SHP77 treated with DMSO at 0.1 percent for 48 hours (cell line): ENCODE data around the gene COL6A3.

Source experiments
- DNase-seq: peaks from one replicate; lab custom pipeline; 2025; lab: John Stamatoyannopoulos, UW

COL6A3 gene

DNA sequence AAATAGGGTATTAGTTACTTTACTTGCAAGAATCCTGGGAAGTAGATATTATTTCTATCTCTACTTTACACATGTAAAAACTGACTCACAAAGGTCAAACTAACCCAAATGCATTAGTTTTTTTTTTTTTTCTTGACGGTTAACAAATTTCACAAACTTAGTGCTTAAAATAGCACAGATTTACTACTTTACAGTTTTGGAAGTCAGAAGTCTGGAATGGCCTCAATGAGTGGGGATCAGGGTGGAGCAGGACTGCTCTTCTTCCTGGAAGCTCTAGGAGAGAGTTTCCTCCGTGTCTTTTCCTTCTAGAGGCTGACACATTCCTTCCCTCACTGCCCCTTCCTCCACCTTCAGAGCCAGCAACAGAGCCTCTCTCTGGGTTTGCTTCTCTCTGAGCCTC lies 117.2 kb downstream of the COL6A3 start:
- no peak for DNase-seq

DNA sequence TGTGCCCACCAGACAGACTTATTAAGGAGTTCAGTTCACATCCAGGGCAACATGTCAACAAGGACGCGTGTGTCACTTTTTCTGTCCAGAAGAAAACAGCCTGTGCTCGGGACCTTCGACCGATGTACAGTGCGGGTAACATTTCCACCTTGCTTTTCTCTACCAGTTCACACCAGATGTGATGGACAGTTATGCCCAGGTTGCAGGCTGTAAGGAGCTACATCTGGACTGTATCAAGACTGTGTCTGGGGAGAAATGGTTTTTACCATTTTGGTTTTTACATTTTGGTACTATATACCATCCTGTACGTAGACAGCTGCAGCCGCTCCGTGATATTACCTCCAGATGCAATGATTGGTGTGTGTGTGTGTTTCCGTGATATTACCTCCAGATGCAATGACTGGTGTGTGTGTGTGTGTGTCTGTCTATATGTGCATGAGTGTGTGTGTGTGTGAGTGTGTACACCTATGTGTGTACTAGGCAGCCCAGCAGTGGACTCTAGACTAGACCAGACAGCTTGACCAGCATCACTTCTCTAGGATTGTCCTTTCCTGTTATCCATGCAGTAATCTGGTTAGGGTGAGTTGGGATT lies 118.0 kb downstream of the COL6A3 start:
- no peak for DNase-seq

DNA sequence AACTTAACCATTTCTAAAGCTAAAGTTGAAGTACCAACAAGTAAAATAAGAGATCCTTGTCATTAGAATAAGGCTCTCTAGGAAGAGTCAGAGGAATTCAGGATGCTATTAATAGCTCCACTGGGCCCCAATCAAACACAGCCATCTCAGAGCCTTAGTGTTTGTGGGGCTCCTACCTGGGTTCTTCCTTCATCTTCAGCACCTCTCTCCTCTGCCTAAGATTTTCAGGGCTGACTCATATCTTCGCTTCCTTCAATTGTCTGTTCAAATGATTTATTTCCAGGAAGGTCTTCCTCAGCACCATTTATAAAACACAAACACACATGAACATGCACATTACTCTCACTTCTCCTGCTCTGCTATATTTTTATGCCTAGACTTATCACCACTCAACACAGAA lies 119.5 kb downstream of the COL6A3 start:
- no peak for DNase-seq

DNA sequence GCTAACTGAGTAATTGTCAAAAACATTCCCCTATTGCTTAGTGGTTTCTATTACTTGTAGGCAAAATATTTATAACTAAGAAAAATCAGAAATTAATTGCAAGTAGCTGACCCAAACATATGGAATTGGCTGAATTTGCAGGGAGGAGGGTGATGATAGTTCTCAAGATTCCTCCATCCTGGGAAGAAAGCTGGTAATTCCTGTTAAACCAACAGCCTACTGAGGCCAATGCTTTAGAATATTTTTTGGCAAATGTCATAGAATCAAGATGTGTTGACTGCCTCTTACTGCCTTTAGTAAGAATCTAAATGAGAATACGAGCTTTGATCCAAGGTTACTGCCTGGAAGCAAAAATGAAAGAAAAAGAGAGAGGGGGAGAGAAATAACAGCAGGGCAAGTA lies 120.0 kb downstream of the COL6A3 start:
- DNase-seq, result no peak

DNA sequence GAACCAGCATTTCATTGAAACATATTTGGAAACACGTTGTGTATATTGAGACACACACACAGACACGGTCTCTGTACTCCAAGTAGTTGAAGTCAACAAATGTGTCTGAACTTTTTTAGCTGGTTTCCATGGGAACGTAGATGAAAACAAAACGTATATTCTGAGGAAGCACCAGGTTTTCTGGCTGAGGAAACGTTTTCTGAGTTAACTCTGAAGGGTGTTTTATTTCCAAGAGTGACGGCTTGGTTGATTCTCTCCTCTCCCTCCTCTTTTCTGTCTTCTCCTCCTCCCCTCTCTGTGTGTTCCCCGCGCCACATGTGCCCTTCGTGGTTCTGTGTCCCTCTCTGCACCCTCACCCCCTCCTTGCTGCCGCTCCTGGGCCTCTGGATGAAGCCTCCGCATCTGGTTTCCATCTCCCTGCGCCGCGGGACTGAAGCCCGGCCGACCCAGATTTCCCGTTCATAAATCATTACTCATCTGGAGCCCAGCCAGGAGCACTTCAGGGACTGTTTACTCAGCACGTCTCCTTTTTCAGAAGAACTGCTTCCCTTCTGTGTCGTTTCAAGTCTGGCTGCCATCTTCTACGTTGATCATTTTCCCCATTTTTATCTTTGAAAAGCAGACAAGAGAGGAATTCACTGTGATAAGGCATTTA lies 122.7 kb downstream of the COL6A3 start:
- DNase-seq, result peak; percentile 80

DNA sequence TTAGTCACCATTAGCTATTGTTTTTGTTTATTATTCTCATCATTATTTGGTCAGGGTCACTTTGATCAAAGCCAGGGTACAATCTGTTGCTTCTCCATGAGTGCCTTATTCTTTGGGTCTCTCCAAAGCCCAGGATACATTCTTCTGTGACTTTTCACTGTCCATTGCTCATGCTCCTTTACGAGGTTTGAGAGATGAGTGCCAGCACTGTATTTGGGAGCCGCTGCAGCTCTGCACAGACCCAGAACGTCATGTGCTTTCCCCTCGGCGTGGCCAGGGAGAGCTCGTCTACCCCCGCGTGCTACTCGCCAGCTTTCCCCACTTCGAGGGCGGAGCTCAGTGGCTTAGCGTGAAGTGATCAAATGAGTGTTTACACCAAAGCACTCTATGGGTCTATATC lies 123.7 kb downstream of the COL6A3 start:
- DNase-seq, result no peak

DNA sequence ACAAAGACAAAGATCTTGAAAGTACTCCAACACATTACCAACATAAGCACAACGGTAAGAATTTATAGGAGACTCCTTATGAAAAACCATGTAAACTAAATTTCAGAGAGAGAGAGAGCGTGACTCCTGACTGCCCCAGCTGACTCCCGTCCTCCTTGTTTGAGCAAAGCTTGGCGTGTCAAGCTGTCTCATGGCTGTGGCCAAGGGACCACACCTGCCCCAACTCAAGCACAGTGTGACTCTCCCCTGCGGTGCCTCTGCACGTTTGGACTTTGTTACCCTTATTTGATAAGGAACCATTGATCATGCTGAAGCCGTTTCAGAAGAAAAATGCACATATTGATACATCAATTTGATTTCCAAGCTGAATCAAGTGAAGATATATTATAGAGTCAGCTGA lies 124.8 kb downstream of the COL6A3 start:
- no peak for DNase-seq

DNA sequence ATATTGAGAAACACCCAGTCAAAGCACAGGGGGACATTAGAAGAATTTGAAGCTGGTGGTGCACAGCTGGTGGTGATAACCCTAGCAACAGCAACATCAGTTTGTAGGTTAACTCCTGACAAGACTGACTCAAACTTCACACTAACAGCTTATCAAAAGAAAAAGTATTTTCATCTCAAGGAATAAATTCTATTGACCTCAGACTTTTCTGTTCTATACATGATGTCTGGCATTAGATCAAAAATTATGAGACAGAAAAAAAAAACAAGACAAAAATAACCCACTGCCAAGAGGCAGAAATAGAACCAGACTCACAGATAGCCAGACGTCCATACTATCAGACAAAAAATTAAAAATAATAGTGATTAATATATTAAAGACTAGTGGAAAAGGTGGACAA lies 126.1 kb downstream of the COL6A3 start:
- no peak for DNase-seq

DNA sequence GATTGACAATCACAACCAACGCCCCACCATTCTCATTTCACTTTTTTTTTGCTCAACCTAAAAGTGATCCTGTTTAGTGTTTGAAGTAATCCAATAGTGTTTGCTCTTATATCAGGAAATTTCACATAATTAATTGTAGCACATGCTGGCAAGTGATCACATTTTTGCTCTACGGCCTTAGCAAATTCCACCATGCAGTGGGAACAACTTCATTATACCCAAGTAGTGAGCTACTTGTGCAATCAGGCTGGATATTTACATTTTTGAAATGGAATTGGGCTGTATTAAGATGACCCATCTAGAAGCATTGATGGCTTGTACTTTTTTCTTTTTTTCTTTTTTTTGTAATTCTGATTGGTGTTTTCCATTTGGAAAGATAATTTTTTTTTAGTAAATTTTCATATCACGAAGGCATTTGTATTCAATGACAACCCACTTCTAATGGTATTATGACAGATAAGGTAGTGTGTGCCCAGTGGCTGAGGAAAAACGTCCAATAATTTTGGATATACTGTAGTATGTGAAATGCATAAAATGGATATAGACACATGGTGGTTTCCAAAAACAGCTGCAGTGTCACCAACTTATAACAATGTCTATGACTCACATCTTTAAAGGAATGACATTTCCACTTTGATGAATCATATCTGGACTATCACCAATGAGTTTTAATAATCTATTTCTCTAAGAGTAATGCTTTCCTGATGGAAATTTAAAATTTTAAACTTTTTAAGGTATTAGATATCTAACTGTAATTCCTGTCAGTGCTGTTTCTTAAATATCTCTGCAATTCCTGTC lies 130.6 kb downstream of the COL6A3 start:
- no peak for DNase-seq

DNA sequence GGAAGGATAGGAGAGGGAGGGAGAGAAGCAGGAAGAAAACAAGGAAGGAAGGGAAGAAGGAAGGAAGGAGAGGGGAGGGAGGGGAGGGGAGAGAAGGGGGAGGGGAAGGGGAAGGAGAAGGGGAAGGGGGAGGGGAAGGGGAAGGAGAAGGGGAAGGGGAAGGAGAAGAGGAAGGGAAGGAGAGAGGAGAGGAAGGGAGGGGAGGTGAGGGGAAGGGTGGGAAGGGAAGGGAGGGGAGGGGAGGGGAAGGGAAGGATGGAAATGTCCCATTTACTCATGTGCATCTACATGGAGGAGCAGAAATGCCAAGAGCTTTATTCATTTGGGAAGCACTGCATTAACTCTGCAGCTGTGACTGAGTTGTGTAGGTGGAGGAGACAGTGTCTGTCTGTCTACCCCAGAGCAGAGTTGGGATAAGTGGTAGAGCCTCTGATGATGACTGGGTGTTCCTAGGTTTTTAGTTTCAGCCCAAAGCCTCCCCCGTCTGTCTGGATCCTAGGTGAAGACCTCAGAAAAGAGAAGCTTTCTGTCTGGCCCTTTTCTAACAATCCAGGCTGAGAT lies 131.3 kb downstream of the COL6A3 start:
- no peak for DNase-seq

DNA sequence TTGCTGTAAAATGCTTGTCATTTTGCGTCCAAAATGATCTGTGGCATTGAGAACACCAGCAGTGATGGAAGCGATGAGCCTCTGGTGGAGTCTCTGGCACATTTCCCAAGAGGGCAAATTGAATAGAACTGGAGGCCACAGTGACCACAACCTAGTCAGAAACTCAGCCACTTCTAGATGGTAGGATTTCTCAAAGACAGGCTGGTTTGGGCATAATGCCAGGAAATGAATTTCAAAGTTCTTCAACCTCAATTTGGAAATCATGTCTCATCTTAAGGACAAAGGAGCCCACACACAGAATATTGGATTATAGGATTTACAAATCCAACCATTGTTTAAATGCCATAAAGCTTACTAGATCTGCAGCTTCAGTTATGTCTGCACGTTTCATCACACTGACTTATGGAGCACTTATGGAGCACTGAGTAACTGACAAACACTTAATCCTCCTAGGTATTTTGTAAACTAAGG lies 132.1 kb downstream of the COL6A3 start:
- DNase-seq, result no peak

DNA sequence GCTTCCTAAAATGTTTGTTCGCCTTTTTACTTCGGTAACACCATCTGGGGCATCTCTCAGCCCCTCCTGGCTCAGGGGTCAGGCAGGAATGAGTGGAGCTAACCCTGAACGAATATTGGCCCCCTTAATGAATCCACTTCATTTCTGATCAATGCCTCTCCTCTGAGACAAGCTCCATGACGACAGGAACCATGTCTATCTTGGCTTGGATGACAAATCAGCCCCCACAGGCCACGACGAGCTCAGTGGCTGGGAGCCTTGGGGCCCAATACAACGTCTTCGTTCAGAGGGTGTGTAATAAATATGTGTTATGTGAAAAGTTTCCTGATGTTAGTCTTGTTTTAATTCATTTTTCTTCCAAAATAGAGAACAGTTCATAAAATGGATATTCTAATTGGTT lies 133.0 kb downstream of the COL6A3 start:
- no peak for DNase-seq

DNA sequence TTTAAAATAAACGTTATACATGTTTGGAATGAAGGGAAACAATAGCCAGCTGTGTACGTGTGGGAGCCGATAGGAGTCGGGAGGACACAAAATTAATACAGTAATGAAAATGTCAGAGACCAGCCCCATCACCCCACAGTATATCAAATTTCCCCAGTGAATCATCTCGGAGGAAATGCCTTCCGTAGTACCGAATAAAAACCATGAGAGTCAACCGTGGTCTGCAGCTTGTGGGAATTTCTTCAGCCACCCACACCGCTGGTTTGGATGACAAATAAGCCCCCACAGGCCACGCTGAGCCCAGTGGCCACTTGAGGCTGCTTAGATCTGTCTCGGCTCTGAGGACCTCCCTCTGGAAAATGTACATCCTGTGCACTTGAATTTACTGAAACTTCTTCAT lies 133.7 kb downstream of the COL6A3 start:
- DNase-seq, result no peak

DNA sequence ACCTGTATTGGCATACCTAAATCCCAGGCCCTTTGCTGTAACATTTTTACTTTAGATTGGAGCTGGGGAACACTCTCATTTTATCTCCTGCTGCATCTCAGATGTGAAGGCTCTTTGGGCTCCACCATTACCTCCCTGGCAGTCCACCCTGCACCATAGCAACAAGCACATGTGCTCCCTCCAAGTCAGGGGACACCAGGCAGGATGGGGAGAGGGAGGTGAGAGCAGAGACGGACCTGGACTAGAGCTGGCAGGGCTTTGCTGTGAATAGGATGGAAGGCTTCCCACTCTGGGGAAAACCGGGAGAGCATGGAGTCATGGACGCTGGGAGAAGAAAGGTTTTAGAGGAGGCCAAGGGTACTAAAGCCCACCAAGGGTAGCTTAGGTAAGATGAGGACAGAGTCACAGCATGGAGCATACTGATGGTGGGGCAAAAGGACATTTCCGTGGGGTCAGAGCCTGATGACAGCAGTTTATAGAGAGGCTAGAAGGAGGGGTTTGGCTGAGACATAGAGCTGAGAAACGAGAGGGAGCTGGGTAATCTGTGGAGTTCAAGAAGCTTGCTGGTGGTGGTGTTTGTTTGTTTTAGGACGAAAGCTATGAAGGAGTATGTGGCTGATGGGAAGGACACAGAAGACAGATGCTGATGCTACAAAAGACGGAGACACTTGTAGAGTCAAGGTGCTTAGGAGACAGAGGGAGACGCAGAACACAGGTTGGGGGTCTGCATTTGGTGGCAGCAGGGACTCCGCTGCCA lies 134.8 kb downstream of the COL6A3 start:
- DNase-seq, result no peak

DNA sequence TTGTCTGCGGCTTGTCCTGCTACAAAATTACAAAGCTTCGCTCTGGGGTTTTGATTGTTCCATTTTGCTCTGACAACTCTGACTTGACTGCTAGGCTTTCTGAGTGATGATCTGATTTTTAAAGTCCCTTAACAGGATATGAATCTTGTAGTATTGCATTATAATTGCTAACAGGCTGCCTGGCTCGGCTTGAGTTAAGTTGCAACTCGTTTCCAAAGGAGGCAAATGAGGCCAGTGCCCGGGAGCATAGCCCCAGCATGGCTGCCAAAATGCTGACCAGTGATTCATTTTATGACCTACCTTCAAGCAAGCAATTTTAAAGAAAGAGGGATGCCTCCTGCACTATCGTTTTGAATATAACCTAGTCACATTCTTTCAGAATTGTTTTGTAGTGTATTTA lies 135.4 kb downstream of the COL6A3 start:
- no peak for DNase-seq

DNA sequence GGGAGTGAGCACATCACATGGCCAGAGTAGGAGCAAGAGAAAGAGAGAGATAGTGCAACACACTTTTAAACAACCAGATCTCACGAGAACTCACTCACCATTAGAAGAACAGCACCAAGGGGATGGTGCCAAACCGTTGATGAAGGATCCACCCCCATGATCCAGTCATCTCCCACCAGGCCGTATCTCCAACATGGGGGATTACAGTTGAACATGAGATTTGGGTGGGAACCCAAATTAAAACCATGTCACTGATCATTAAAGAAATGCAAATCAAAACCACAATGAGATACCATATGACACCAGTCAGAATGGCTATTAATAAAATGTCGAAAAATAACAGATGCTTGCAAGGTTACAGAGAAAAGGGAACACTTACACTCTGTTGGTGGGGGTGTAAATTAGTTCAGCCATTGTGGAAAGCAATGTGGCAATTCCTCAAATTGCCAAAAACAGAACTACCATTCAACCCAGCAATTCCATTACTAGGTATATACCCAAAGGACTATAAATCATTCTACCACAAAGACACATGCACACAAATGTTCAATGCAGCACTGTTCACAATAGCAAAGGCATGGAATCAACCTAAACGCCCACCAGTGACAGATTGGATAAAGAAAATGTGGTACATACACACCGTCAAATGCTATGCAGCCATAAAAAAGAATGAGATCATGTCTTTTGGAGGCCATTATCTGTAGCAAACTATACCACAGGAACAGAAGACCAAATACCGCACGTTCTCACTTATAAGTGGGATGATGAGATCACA lies 137.1 kb downstream of the COL6A3 start:
- DNase-seq, result no peak
